HEK293 (cell line): ENCODE results near the gene STAC2.

Experiments
- CTCF ChIA-PET: fragments of 350-600 bp; formaldehyde crosslinking; extraction: SDS; loops from one replicate; lab custom pipeline; 2021; ENCODE audit warnings: antibody characterized with exemption; lab: Yijun Ruan, JAX
- POLR2A ChIA-PET: fragments of 300-600 bp; formaldehyde crosslinking; extraction: SDS; loops from one replicate; lab custom pipeline; 2020; ENCODE audit warnings: antibody characterized with exemption, inconsistent platforms; lab: Yijun Ruan, JAX
- H3K27ac ChIP-seq: fragments of 200-500 bp; sonication (Bioruptor generic); 2 replicates; pipeline ENCODE4 v1.5.1; 2014; ENCODE audit warnings: low read depth, low read length, control low read depth, inconsistent platforms; ENCODE audit errors: extremely low read depth
- H3K36me3 ChIP-seq, 2 experiments: fragments of 200-500 bp in 1 of 2; sonication (Bioruptor generic) in 1 of 2; 1 replicate in 1 of 2; 2 replicates in 1 of 2; pipeline ENCODE4 v1.5.1; 2014 to 2017; ENCODE audit warnings: inconsistent platforms in 2 of 2, low read length in 2 of 2; ENCODE audit not compliant: control insufficient read depth in 2 of 2, insufficient read depth in 1 of 2
- H3K4me1 ChIP-seq: fragments of 200-500 bp; sonication (Bioruptor generic); 2 replicates; pipeline ENCODE4 v1.5.1; 2014; ENCODE audit warnings: mild to moderate bottlenecking, low read length, inconsistent platforms; ENCODE audit not compliant: control insufficient read depth, insufficient read depth
- H3K4me3 ChIP-seq: 2 replicates; pipeline ENCODE4 v1.5.1; 2011; ENCODE audit warnings: low read depth, mild to moderate bottlenecking, control low read depth, low read length, moderate library complexity
- H3K9me3 ChIP-seq: fragments of 200-500 bp; sonication (Bioruptor generic); 2 replicates; pipeline ENCODE4 v1.5.1; 2014; ENCODE audit warnings: low read depth, low read length, inconsistent platforms; ENCODE audit not compliant: control insufficient read depth, insufficient read depth
- PRDM10 ChIP-seq: fragments of 450-650 bp; formaldehyde crosslinking; IDR thresholded peaks from 2 replicates; pipeline ENCODE4 v1.5.1; 2016; ENCODE audit warnings: missing biosample characterization, missing genetic modification characterization
- ZIC2 ChIP-seq: fragments of 450-650 bp; formaldehyde crosslinking; IDR thresholded peaks from 2 replicates; pipeline ENCODE4 v1.5.1; 2016; ENCODE audit warnings: missing biosample characterization, missing genetic modification characterization
- ZNF16 ChIP-seq: fragments of 450-650 bp; formaldehyde crosslinking; IDR thresholded peaks from 2 replicates; pipeline ENCODE4 v1.5.1; 2016; ENCODE audit warnings: low read depth, missing biosample characterization, missing genetic modification characterization
- ZNF169 ChIP-seq: fragments of 450-650 bp; formaldehyde crosslinking; IDR thresholded peaks from 2 replicates; pipeline ENCODE4 v1.5.1; 2016; ENCODE audit warnings: missing biosample characterization, missing genetic modification characterization
- ZNF18 ChIP-seq: fragments of 450-650 bp; formaldehyde crosslinking; IDR thresholded peaks from 2 replicates; pipeline ENCODE4 v1.5.1; 2016; ENCODE audit warnings: missing biosample characterization, missing genetic modification characterization
- ZNF585B ChIP-seq: fragments of 450-650 bp; formaldehyde crosslinking; IDR thresholded peaks from 2 replicates; pipeline ENCODE4 v1.5.1; 2016; ENCODE audit warnings: missing biosample characterization, missing genetic modification characterization
- ZNF670 ChIP-seq: fragments of 450-650 bp; formaldehyde crosslinking; IDR thresholded peaks from 2 replicates; pipeline ENCODE4 v1.5.1; 2016; ENCODE audit warnings: missing biosample characterization, missing genetic modification characterization, low read depth
- ZNF692 ChIP-seq: fragments of 450-650 bp; formaldehyde crosslinking; IDR thresholded peaks from 2 replicates; pipeline ENCODE4 v1.5.1; 2016; ENCODE audit warnings: missing biosample characterization, missing genetic modification characterization
- ZSCAN18 ChIP-seq: fragments of 450-650 bp; formaldehyde crosslinking; IDR thresholded peaks from 2 replicates; pipeline ENCODE4 v1.5.1; 2016; ENCODE audit warnings: missing biosample characterization, missing genetic modification characterization
- ZSCAN23 ChIP-seq: fragments of 450-650 bp; formaldehyde crosslinking; IDR thresholded peaks from 2 replicates; pipeline ENCODE4 v1.5.1; 2016; ENCODE audit warnings: missing biosample characterization, missing genetic modification characterization

STAC2 gene

GRCh38 chr17:39166437-39167335 is 59.1 kb downstream of the STAC2 start:
- Histone ChIP-seq H3K27ac (no peak overlapping the region), H3K4me1 (0 out of 2 replicates have a peak, but pooled peaks cover 4% of the 10 kb centered on the region), H3K36me3 (no peaks in the 10 kb centered on the region), H3K9me3 (no peaks in the 10 kb centered on the region), H3K4me3 (no peak overlapping the region)
- TF ChIP-seq ZSCAN18, result no peak
- peak; percentile 91 for TF ChIP-seq ZNF16
- TF ChIP-seq ZIC2 (tag by site-specific recombination), result 0 out of 2 replicates have a peak, but pooled peaks have one; percentile 20
- TF ChIP-seq ZNF692 (tag by site-specific recombination), result no peak
- TF ChIP-seq ZNF585B (tag by site-specific recombination), result no peak
- no peak for TF ChIP-seq ZNF169
- ChIA-PET CTCF (interaction anchor here (0.5 to 7.0 kb wide), 10 partner anchors 8 to 321 kb away, joined by 3 to 183 read pairs (median 10); no protein-coding TSS in a partner anchor), POLR2A (interaction anchor here (0.6 to 1.3 kb wide), 4 partner anchors 13 to 1027 kb away, joined by 3 to 4 read pairs (median 4); partner anchors contain the start of gene RPL19)

- H3K9me3 ChIP-seq, result no peaks in the 10 kb centered on the region
- no peaks in the 10 kb centered on the region for H3K36me3 ChIP-seq
- TF ChIP-seq ZNF18 (tag by site-specific recombination) (no peak), ZNF670 (no peak), ZSCAN23 (tag by site-specific recombination) (no peak), PRDM10 (tag by site-specific recombination) (peak; percentile 67)
- ChIA-PET POLR2A (interaction anchor here (0.6 to 1.8 kb wide), 5 partner anchors 34 to 1028 kb away, joined by 3 to 23 read pairs (median 4); partner anchors contain the start of genes RPL19 and RPL23), CTCF (interaction anchor here (1.1 to 7.0 kb wide), 6 partner anchors 10 to 183 kb away, joined by 3 to 183 read pairs (median 39); no protein-coding TSS in a partner anchor)
- H3K27ac ChIP-seq, result no peak within 1 kb of the TSS
- 0 out of 2 replicates have a peak, but pooled peaks cover 4% of the 10 kb centered on the region for H3K4me1 ChIP-seq
- no peak within 1 kb of the TSS for H3K4me3 ChIP-seq
Measured at GRCh38 chr17:39165841-39166349, 59.9 kb downstream of the STAC2 start, which contains the start of gene ARL5C. Gene ARL5C (minus strand): TSS chr17:39166161. CDS start chr17:39165760, 401 bp downstream.
